ENCODE measurements around the gene ZDHHC14. TPM values are rescaled to one million over a fixed set of nuclear protein-coding genes. Genes with fewer than 3 reads are reported as not detected.

The ZDHHC14 gene
- total and polyA plus RNA-seq, 2 of the 8 experiments (the other 6 are each of a cell fraction or from before 2014, with no cell fraction given), result 2.9 to 5.3 TPM

DNA sequence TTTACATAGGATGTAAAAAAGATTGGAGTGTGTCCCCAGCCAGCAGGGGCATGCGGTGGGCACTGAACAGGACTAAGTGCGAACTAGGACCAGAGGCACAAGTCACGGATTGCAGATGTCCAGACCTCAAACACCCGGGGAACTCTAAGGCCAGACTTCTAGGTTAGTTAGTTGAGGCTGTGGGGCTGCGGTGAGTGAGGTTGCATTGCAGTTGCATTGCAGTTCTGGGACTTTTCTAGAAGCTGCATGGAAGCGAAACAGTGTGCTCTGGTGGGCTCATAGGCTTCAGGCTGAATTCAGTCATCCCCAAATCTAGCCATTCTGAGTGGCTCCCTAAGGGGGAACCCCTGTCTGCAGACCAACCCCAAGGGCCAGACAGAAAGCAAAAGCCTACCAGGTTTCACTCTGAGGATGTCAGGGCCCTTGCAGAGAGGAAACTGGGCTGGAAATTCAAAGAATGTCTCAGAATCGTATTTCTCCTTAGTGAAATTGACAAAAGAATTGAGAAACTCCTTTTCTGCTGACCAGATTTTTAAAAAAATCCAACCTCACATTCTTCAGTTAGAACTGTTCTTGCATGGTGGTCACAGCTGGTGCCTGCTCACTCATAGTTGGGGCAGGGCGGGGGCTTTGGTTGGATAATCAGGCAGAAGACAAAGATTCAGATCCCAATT lies 182.8 kb downstream of the ZDHHC14 start (continued):
- no peak for TF ChIP-seq TAF7 (optimal IDR thresholded peaks at IDR 0.05; ENCODE audit: borderline replicate concordance, low read depth, low read length)
